Liver (tissue), 9 donors: Measurements from ENCODE around the gene IGSF1. TPM values are rescaled to one million over a fixed set of nuclear protein-coding genes. Genes with fewer than 3 reads are reported as not detected.

ENCODE experiments used
- DNase-seq: peaks from one replicate; pipeline ENCODE4 v3.0.0-alpha.2; 2017; ENCODE audit warnings: low spot score
- H3K27ac ChIP-seq, 2 donors: one replicate each; pipeline ENCODE4 v1.7.0; 2013; ENCODE audit warnings: inconsistent platforms in 2 of 2, low read length in 2 of 2, control low read depth in 1 of 2, low read depth in 1 of 2, mild to moderate bottlenecking in 1 of 2
- H3K27me3 ChIP-seq, 4 donors: one replicate each; pipeline versions ENCODE4 v1.6.1 to v1.7.0; 2013; ENCODE audit warnings: low read length in 3 of 4, inconsistent platforms in 1 of 4, mild to moderate bottlenecking in 1 of 4, moderate library complexity in 1 of 4; ENCODE audit not compliant: control insufficient read depth in 4 of 4, insufficient read depth in 4 of 4
- H3K36me3 ChIP-seq, 4 donors: one replicate each; pipeline versions ENCODE4 v1.6.1 to v1.7.0; 2013; ENCODE audit warnings: low read length in 3 of 4, mild to moderate bottlenecking in 3 of 4, low read depth in 1 of 4, moderate library complexity in 1 of 4; ENCODE audit not compliant: control insufficient read depth in 4 of 4, insufficient read depth in 3 of 4
- H3K4me1 ChIP-seq, 4 donors: one replicate each; pipeline versions ENCODE4 v1.6.1 to v1.7.0; 2013; ENCODE audit warnings: low read length in 3 of 4, mild to moderate bottlenecking in 3 of 4, moderate library complexity in 1 of 4; ENCODE audit not compliant: control insufficient read depth in 4 of 4, insufficient read depth in 4 of 4
- H3K4me3 ChIP-seq, 3 donors: one replicate each; pipeline versions ENCODE4 v1.6.1 to v1.7.0; 2013; ENCODE audit warnings: low read length in 3 of 3, control low read depth in 1 of 3, low read depth in 1 of 3, mild to moderate bottlenecking in 1 of 3
- H3K9ac ChIP-seq, 2 donors: one replicate each; pipeline ENCODE4 v1.7.0; 2013; ENCODE audit warnings: low read length in 2 of 2, mild to moderate bottlenecking in 2 of 2, moderate library complexity in 2 of 2, control low read depth in 1 of 2, low read depth in 1 of 2
- H3K9me3 ChIP-seq, 4 donors: one replicate each; pipeline versions ENCODE4 v1.6.1 to v1.7.0; 2013; ENCODE audit warnings: low read length in 3 of 4; ENCODE audit not compliant: control insufficient read depth in 4 of 4
- ATF3 ChIP-seq: IDR thresholded peaks from 2 replicates; pipeline ENCODE4 v1.6.1; 2016; ENCODE audit warnings: antibody characterized with exemption
- EGR1 ChIP-seq, 2 donors: IDR thresholded peaks; 2 replicates each; pipeline ENCODE4 v1.6.1; 2016 to 2018; ENCODE audit warnings: antibody characterized with exemption in 2 of 2, low read depth in 2 of 2
- GABPA ChIP-seq, 2 donors: IDR thresholded peaks in 1 of 2; conservative IDR thresholded peaks in 1 of 2; 2 replicates each; pipeline ENCODE4 v1.6.1; 2016; ENCODE audit warnings: antibody characterized with exemption in 2 of 2, mild to moderate bottlenecking in 1 of 2, moderate library complexity in 1 of 2
- HNF4A ChIP-seq, 2 donors: conservative IDR thresholded peaks; 2 replicates each; pipeline ENCODE4 v1.6.1; 2016; ENCODE audit warnings: antibody characterized with exemption in 2 of 2, mild to moderate bottlenecking in 2 of 2
- MAX ChIP-seq: IDR thresholded peaks from 2 replicates; pipeline ENCODE4 v1.6.1; 2016; ENCODE audit warnings: antibody characterized with exemption
- NR2F2 ChIP-seq: IDR thresholded peaks from 2 replicates; pipeline ENCODE4 v1.6.1; 2016; ENCODE audit warnings: antibody characterized with exemption
- RAD21 ChIP-seq, 2 donors: IDR thresholded peaks; 2 replicates each; pipeline ENCODE4 v1.6.1; 2016; ENCODE audit warnings: antibody characterized with exemption in 2 of 2, mild to moderate bottlenecking in 2 of 2
- YY1 ChIP-seq: IDR thresholded peaks from 2 replicates; pipeline ENCODE4 v1.6.1; 2016; ENCODE audit warnings: antibody characterized with exemption, mild to moderate bottlenecking
- WGBS: extraction: QIAGEN DNeasy Blood & Tissue Kit; methylation state at CpG from one replicate; pipeline ENCODE4 v1.1.7; 2013; 5-methylcytosine and 5-hydroxymethylcytosine counted together
- polyA plus RNA-seq, 2 donors: library from polyadenylated mRNA; stranded (reverse) in 1 of 2; unstranded in 1 of 2; fragments of 200-250 nt in 1 of 2; fragments of >200 nt in 1 of 2; fragmentation: Nextera tagmentation in 1 of 2; extraction: Ambion mirVana in 1 of 2; gene quantifications; one replicate each; pipeline versions ENCODE4 v1.2.1 to v1.2.3, GENCODE V29; 2013 to 2015
- total RNA-seq, 2 donors: library from RNA; depleted of rRNA; stranded (reverse); fragments of >200 nt; gene quantifications; one replicate each; pipeline ENCODE4 v1.2.3, GENCODE V29; 2014
- TF ChIP-seq, protein P1 (sequence below): fragments of 150-350 bp; IDR thresholded peaks from 2 replicates; pipeline ENCODE4 v1.5.1; 2017; ENCODE audit warnings: improper control_type of control experiment, low read depth, low read length; ENCODE audit not compliant: missing input control
- TF ChIP-seq, protein P2 (sequence below): IDR thresholded peaks from 2 replicates; pipeline ENCODE4 v1.6.1; 2016; ENCODE audit warnings: antibody characterized with exemption, mild to moderate bottlenecking
- donor health status: healthy.
- donor health status: healthy.
- donor health status: healthy.
- donor health status: healthy.
- donor health status: healthy.

Gene IGSF1
- total and polyA plus RNA-seq, 4 donors, result 0.15 to 50.7 (median 0.19) TPM

DNA sequence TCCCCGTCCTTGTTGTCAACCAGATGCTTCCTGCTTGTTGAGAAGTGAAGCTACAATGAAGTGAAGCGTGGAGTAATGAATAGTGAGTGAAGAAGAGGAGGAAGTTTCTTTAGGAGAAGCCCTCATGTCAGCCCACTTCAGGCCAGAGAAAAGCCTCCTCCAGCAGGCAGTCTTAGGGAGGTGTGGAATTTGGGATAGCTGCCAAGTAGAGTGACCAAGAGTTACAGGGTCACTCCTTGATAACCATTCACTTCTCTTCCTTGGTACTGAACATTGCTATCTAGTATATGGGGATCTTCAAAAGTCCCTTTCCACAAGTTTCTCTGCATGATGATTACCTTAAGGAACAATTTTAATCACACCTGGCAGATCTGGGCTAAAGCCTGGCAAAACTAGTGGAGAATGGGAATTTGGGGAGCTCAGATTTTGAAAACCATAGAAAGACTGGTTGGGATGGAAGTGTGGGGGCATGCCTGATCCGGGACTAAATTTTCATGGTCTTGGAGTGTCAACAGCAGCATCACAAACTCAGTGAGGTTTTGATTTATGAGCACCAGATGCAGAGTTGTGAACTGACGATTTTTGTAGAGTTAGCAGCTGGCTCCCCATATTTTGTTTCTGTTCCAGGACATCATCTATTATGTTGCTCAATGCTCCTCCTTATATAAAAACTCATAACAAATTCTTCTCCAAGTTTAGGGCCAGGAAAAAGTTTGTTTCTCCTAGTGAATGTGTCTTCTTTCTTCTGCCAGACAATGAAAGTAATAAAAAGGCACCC, 53.1 kb downstream of the IGSF1 start:
- DNase-seq, result no peak
- Histone ChIP-seq H3K4me3 (no peak overlapping the region), H3K27ac (no peak overlapping the region), H3K9me3 (no peaks in the 10 kb centered on the region), H3K9ac (no peak overlapping the region), H3K27me3 (peaks cover 0 to 2% (median 0%) of the 10 kb centered on the region in 4 donors), H3K36me3 (no peaks in the 10 kb centered on the region), H3K4me1 (no peaks in the 10 kb centered on the region)
- 79% methylated on average over 4 of the region's 4 CpGs for WGBS
- TF ChIP-seq GABPA (IDR thresholded peaks at IDR 0.05 in 1 of 2, conservative IDR thresholded peaks at IDR 0.05 in 1 of 2) (no peak), YY1 (no peak), MAX (no peak), EGR1 (IDR thresholded peaks at IDR 0.05; ENCODE audit: low read depth in 2 of 2) (no peak), RAD21 (IDR thresholded peaks at IDR 0.05) (no peak), HNF4A (conservative IDR thresholded peaks at IDR 0.05) (no peak), ATF3 (no peak)
- TF ChIP-seq, protein P1, sequence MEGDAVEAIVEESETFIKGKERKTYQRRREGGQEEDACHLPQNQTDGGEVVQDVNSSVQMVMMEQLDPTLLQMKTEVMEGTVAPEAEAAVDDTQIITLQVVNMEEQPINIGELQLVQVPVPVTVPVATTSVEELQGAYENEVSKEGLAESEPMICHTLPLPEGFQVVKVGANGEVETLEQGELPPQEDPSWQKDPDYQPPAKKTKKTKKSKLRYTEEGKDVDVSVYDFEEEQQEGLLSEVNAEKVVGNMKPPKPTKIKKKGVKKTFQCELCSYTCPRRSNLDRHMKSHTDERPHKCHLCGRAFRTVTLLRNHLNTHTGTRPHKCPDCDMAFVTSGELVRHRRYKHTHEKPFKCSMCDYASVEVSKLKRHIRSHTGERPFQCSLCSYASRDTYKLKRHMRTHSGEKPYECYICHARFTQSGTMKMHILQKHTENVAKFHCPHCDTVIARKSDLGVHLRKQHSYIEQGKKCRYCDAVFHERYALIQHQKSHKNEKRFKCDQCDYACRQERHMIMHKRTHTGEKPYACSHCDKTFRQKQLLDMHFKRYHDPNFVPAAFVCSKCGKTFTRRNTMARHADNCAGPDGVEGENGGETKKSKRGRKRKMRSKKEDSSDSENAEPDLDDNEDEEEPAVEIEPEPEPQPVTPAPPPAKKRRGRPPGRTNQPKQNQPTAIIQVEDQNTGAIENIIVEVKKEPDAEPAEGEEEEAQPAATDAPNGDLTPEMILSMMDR, result no peak
- TF ChIP-seq, protein P2, sequence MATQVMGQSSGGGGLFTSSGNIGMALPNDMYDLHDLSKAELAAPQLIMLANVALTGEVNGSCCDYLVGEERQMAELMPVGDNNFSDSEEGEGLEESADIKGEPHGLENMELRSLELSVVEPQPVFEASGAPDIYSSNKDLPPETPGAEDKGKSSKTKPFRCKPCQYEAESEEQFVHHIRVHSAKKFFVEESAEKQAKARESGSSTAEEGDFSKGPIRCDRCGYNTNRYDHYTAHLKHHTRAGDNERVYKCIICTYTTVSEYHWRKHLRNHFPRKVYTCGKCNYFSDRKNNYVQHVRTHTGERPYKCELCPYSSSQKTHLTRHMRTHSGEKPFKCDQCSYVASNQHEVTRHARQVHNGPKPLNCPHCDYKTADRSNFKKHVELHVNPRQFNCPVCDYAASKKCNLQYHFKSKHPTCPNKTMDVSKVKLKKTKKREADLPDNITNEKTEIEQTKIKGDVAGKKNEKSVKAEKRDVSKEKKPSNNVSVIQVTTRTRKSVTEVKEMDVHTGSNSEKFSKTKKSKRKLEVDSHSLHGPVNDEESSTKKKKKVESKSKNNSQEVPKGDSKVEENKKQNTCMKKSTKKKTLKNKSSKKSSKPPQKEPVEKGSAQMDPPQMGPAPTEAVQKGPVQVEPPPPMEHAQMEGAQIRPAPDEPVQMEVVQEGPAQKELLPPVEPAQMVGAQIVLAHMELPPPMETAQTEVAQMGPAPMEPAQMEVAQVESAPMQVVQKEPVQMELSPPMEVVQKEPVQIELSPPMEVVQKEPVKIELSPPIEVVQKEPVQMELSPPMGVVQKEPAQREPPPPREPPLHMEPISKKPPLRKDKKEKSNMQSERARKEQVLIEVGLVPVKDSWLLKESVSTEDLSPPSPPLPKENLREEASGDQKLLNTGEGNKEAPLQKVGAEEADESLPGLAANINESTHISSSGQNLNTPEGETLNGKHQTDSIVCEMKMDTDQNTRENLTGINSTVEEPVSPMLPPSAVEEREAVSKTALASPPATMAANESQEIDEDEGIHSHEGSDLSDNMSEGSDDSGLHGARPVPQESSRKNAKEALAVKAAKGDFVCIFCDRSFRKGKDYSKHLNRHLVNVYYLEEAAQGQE, result no peak

DNA sequence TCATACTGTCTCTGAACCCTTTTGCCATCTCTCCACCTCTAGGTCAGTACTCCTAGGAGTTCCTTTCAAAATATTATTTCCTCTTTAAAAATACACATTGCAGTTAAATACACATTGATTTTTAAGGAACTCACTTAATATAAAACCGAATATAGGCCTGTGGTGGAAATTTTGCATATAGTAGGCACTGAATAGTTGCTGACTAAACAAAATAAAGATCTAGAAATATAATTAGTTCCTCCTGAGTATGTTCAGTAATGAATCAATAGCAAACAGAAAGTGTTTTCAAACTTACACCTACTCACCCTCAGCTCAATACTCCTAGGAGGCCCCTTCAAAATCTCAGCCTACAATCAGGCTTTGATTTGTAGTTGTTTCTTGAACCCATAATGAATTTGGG, 61.5 kb downstream of the IGSF1 start:
- TF ChIP-seq NR2F2 (no peak), MAX (no peak)
- Histone ChIP-seq H3K36me3 (no peaks in the 10 kb centered on the region), H3K4me3 (no peak overlapping the region), H3K4me1 (no peaks in the 10 kb centered on the region), H3K9ac (no peak overlapping the region), H3K27me3 (peaks cover 0 to 2% (median 0%) of the 10 kb centered on the region in 4 donors), H3K9me3 (no peaks in the 10 kb centered on the region), H3K27ac (no peak overlapping the region)
- DNase-seq, result no peak
- WGBS, result 80% methylated on average over 1 of the region's 1 CpG
